HCT116 (cell line): ENCODE measurements around the gene GALR3. TPM values are rescaled to one million over a fixed set of nuclear protein-coding genes. Genes with fewer than 3 reads are reported as not detected.

Experiments used
- ATAC-seq: fragments of 200-7000 bp; cut with Tn5 transposase; 2 replicates; pipeline ENCODE4 v1.9.1; 2020; ENCODE audit warnings: mild to moderate bottlenecking, moderate library complexity
- BruUV-seq: library from RNA; stranded (reverse); fragments of 400-500 nt; replicated peaks from 2 replicates; lab custom pipeline; 2021; lab: Mats Ljungman, UMichigan
- CTCF ChIA-PET: fragments of 300-600 bp; sonication (Branson Sonifier 250); formaldehyde crosslinking; loops from one replicate; lab custom pipeline; 2021; ENCODE audit warnings: antibody characterized with exemption; lab: Charles Lee
- POLR2A ChIA-PET: fragments of 300-600, 350-600 bp; sonication (Branson Sonifier 250); formaldehyde crosslinking; loops from one replicate; lab custom pipeline; 2021; ENCODE audit warnings: antibody characterized with exemption; lab: Charles Lee
- RAD21 ChIA-PET, 2 experiments: fragments of 300-600 bp; sonication (Branson Sonifier 250); formaldehyde crosslinking; loops; one replicate each; lab custom pipeline; 2023; ENCODE audit warnings: low total read pairs in 2 of 2; ENCODE audit not compliant: uncharacterized antibody in 2 of 2, unreplicated experiment in 2 of 2, low non-redundant PET in 1 of 2; lab: Charles Lee
- DNase-seq: peaks from one replicate; pipeline ENCODE4 v3.0.0-alpha.2; 2010; ENCODE audit warnings: low read depth, low spot score
- H2AFZ ChIP-seq: fragments of 200-600 bp; shearing (Covaris generic), sonication (generic); 2 replicates; pipeline ENCODE4 v1.6.1; 2017; ENCODE audit warnings: low read depth, mixed run types, mixed read lengths, antibody characterized with exemption, low read length; ENCODE audit not compliant: poor library complexity, severe bottlenecking
- H3K27ac ChIP-seq: 2 replicates; pipeline ENCODE4 v1.5.1; 2012; ENCODE audit warnings: low read depth, low read length
- H3K27me3 ChIP-seq: fragments of 200-600 bp; sonication (generic); 2 replicates; pipeline ENCODE4 v1.6.1; 2016; ENCODE audit warnings: mixed run types, low read length, mixed read lengths; ENCODE audit not compliant: insufficient read depth
- H3K36me3 ChIP-seq, 2 experiments: fragments of 200-500 bp in 1 of 2; fragments of 200-600 bp in 1 of 2; sonication (Bioruptor generic) in 1 of 2; sonication (generic) in 1 of 2; 2 replicates each; pipeline versions ENCODE4 v1.5.1 to v1.6.1; 2014 to 2016; ENCODE audit warnings: low read length in 2 of 2, inconsistent platforms in 1 of 2, mixed read lengths in 1 of 2, mixed run types in 1 of 2; ENCODE audit not compliant: insufficient read depth in 2 of 2, control insufficient read depth in 1 of 2
- H3K4me1 ChIP-seq, 2 experiments: fragments of 200-600 bp in 1 of 2; sonication (generic) in 1 of 2; 2 replicates each; pipeline versions ENCODE4 v1.5.1 to v1.6.1; 2012 to 2017; ENCODE audit warnings: low read length in 2 of 2, inconsistent platforms in 1 of 2, mild to moderate bottlenecking in 1 of 2, mixed read lengths in 1 of 2, mixed run types in 1 of 2, moderate library complexity in 1 of 2; ENCODE audit not compliant: insufficient read depth in 2 of 2, control insufficient read depth in 1 of 2
- H3K4me2 ChIP-seq: fragments of 200-600 bp; sonication (generic); 2 replicates; pipeline ENCODE4 v1.6.1; 2017; ENCODE audit warnings: mixed run types, low read length, mixed read lengths
- H3K4me3 ChIP-seq, 2 experiments: fragments of 200-600 bp in 1 of 2; sonication (generic) in 1 of 2; replicated peaks in 1 of 2; 2 replicates each; pipeline ENCODE4 v1.5.1; 2011 to 2016; ENCODE audit warnings: low read length in 2 of 2, control low read depth in 1 of 2, low read depth in 1 of 2, mild to moderate bottlenecking in 1 of 2, mixed read lengths in 1 of 2, mixed run types in 1 of 2
- H3K79me2 ChIP-seq: fragments of 200-600 bp; sonication (generic); 2 replicates; pipeline ENCODE4 v1.6.1; 2017; ENCODE audit warnings: mild to moderate bottlenecking, mixed run types, low read length, moderate library complexity, mixed read lengths; ENCODE audit not compliant: insufficient read depth
- H3K9ac ChIP-seq: fragments of 200-600 bp; sonication (generic); 2 replicates; pipeline ENCODE4 v1.6.1; 2016; ENCODE audit warnings: low read length, mixed read lengths
- H3K9me2 ChIP-seq: fragments of 200-600 bp; sonication (generic), shearing (Covaris generic); 2 replicates; pipeline ENCODE4 v1.6.1; 2017; ENCODE audit warnings: mixed run types, mild to moderate bottlenecking, moderate library complexity; ENCODE audit not compliant: insufficient read depth
- H3K9me3 ChIP-seq, 2 experiments: fragments of 200-500 bp in 1 of 2; fragments of 200-600 bp in 1 of 2; sonication (Bioruptor generic) in 1 of 2; sonication (generic) in 1 of 2; 2 replicates each; pipeline ENCODE4 v1.6.1; 2014 to 2017; ENCODE audit warnings: low read length in 2 of 2, mixed read lengths in 2 of 2, inconsistent platforms in 1 of 2, low read depth in 1 of 2, mild to moderate bottlenecking in 1 of 2, mixed run types in 1 of 2, moderate library complexity in 1 of 2; ENCODE audit not compliant: control insufficient read depth in 1 of 2, insufficient read depth in 1 of 2
- H4K20me1 ChIP-seq: fragments of 200-600 bp; sonication (generic), shearing (Covaris generic); 2 replicates; pipeline ENCODE4 v1.6.1; 2017; ENCODE audit warnings: mixed run types, mild to moderate bottlenecking, moderate library complexity; ENCODE audit not compliant: insufficient read depth
- CBX3 ChIP-seq: IDR thresholded peaks from 2 replicates; pipeline ENCODE4 v1.6.1; 2012; ENCODE audit warnings: low read depth
- ELF1 ChIP-seq: IDR thresholded peaks from 2 replicates; pipeline ENCODE4 v1.6.1; 2012; ENCODE audit warnings: low read depth, borderline replicate concordance
- EZH2 ChIP-seq: fragments of 200-600 bp; sonication (generic); IDR thresholded peaks from 2 replicates; pipeline ENCODE4 v1.6.1; 2017; ENCODE audit warnings: antibody characterized with exemption, mixed run types
- EZH2phosphoT487 ChIP-seq: fragments of 200-600 bp; IDR thresholded peaks from 2 replicates; pipeline ENCODE4 v1.6.1; 2018; ENCODE audit warnings: antibody characterized with exemption, borderline replicate concordance
- POLR2A ChIP-seq: IDR thresholded peaks from 2 replicates; pipeline ENCODE4 v1.7.0; 2011; ENCODE audit warnings: borderline replicate concordance; ENCODE audit not compliant: insufficient read depth, insufficient read length; ENCODE audit errors: extremely low read depth
- POLR2AphosphoS5 ChIP-seq: IDR thresholded peaks from 2 replicates; pipeline ENCODE4 v1.6.1; 2011; ENCODE audit warnings: mild to moderate bottlenecking, low read depth, low read length, moderate library complexity
- REST ChIP-seq: IDR thresholded peaks from 2 replicates; pipeline ENCODE4 v1.6.1; 2012; ENCODE audit warnings: low read depth
- SIN3A ChIP-seq: IDR thresholded peaks from 2 replicates; pipeline ENCODE4 v1.6.1; 2012; ENCODE audit warnings: low read depth
- SRF ChIP-seq: IDR thresholded peaks from 2 replicates; pipeline ENCODE4 v1.6.1; 2012; ENCODE audit warnings: low read depth
- YY1 ChIP-seq: IDR thresholded peaks from 2 replicates; pipeline ENCODE4 v1.6.1; 2011; ENCODE audit warnings: low read length, low read depth, moderate library complexity, mild to moderate bottlenecking; ENCODE audit not compliant: insufficient replicate concordance; ENCODE audit errors: extremely low read depth
- intact Hi-C: fragments of 100-400 bp; cut with micrococcal nuclease; formaldehyde crosslinking; loops from 2 replicates; pipeline ENCODE4 v1.10.0; 2022
- total RNA-seq: library from RNA; stranded (reverse); gene quantifications from one replicate; pipeline ENCODE4 v1.2.1, GENCODE V29; 2021; ENCODE audit not compliant: unreplicated experiment
- TF ChIP-seq, protein P1 (sequence below): IDR thresholded peaks from 2 replicates; pipeline ENCODE4 v1.6.1; 2011; ENCODE audit warnings: mild to moderate bottlenecking, low read length, moderate library complexity; ENCODE audit not compliant: insufficient replicate concordance; ENCODE audit errors: extremely low read depth

GALR3 gene
- total RNA-seq, 1 experiment from 2014 or later, result 0.32 TPM

DNA sequence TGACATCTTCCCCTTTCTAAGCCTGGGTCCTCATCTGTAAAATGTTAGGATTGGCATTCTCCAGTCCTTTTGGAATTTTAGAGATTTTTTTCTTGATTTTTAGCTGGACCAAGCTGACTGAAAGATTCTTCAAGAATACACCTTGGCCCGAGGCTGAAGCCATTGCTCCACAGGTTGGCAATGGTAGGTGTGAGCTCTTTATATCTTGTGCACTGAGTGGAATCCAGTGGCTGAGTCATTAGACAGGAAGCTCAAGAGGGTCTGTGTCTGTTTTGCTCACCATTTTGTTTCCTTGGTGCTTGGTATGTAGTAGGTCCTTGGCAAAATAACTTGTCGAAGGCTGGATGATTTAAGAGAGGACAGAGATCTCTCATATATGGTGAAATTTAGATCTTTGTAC, 32.3 kb downstream of the GALR3 start:
- Histone ChIP-seq H3K27ac (no peak overlapping the region), H3K9me2 (no peaks in the 10 kb centered on the region), H3K79me2 (peaks cover 96% of the 10 kb centered on the region), H3K36me3 (peaks cover 59 to 74% of the 10 kb centered on the region in 2 experiments; a peak in 3 of 4 replicates), H3K4me2 (no peak overlapping the region), H3K4me1 (peaks cover 4 to 8% of the 10 kb centered on the region in 2 experiments; a peak in 3 of 4 replicates), H3K27me3 (no peaks in the 10 kb centered on the region), H3K9ac (no peak overlapping the region), H3K4me3 (no peak overlapping the region), H4K20me1 (peaks cover 10% of the 10 kb centered on the region; the same call in 1 of the 2 replicates), H2AFZ (no peak overlapping the region), H3K9me3 (no peaks in the 10 kb centered on the region)
- DNase-seq, result no peak
- POLR2A ChIA-PET, result interaction anchor here (1.0 to 1.3 kb wide), 2 partner anchors 11 to 28 kb away, joined by 3 to 4 read pairs; partner anchors contain the start of gene ANKRD54
- intact Hi-C loops, result no loop called here
- CTCF ChIA-PET, result interaction anchor here (1.2 to 1.5 kb wide), 2 partner anchors 8 to 11 kb away, joined by 3 to 4 read pairs; partner anchors contain the start of gene ANKRD54
- no TSS peak for BruUV-seq
- no peak for ATAC-seq
- RAD21 ChIA-PET, result no interaction called here
- TF ChIP-seq EZH2, result no peak
- TF ChIP-seq EZH2phosphoT487, result no peak
- TF ChIP-seq POLR2AphosphoS5, result no peak
- TF ChIP-seq YY1, result no peak
- no peak for TF ChIP-seq SRF
- no peak for TF ChIP-seq ELF1
- no peak for TF ChIP-seq SIN3A
- TF ChIP-seq CBX3, result no peak

DNA sequence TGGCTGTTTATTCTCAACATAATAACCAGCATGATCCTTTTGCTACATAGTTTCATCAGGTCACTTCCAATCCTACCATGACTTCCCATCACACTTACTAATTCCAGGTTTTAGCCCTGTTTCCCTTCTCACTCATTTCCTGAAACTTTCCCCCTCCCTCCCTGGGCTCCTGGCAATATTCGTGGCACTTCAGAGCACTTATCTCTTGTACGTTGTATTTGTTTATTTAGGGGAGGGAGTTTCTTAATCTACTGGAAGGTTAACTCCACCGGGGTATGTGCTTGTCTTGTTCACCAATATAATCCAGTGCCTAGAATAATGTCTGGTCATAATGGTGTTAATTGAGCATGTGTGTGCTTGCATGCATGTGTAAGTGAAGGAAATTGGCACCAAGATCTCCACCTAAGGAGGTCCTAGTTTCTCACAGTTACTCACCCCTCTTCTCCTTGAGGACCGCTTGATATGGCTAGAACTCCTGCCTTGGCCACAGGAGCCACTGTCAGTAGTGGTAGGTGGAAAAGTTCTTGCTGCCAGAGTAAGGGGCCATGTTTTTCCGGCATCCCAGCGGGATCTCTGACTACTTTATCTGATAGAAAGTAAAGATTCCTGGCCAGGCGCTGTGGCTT, 37.7 kb downstream of the GALR3 start:
- POLR2A ChIA-PET, result interaction anchor here (1.0 kb wide), 1 partner anchor 41 kb away, joined by 3 read pairs; no protein-coding TSS in a partner anchor
- intact Hi-C loops, result no loop called here
- TF ChIP-seq, protein P1, sequence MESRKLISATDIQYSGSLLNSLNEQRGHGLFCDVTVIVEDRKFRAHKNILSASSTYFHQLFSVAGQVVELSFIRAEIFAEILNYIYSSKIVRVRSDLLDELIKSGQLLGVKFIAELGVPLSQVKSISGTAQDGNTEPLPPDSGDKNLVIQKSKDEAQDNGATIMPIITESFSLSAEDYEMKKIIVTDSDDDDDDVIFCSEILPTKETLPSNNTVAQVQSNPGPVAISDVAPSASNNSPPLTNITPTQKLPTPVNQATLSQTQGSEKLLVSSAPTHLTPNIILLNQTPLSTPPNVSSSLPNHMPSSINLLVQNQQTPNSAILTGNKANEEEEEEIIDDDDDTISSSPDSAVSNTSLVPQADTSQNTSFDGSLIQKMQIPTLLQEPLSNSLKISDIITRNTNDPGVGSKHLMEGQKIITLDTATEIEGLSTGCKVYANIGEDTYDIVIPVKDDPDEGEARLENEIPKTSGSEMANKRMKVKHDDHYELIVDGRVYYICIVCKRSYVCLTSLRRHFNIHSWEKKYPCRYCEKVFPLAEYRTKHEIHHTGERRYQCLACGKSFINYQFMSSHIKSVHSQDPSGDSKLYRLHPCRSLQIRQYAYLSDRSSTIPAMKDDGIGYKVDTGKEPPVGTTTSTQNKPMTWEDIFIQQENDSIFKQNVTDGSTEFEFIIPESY, result no peak
- TF ChIP-seq REST (no peak), POLR2A (no peak), SRF (no peak)

More for the DNA sequence above, 37.7 kb downstream of the GALR3 start:
- Histone ChIP-seq H4K20me1 (peaks cover 6% of the 10 kb centered on the region), H3K9me2 (no peaks in the 10 kb centered on the region), H3K27ac (no peak overlapping the region), H3K4me1 (peaks cover 0 to 5% of the 10 kb centered on the region in 2 experiments; a peak in 2 of 4 replicates), H3K27me3 (no peaks in the 10 kb centered on the region), H3K36me3 (peaks cover 41 to 78% of the 10 kb centered on the region in 2 experiments), H3K9me3 (no peaks in the 10 kb centered on the region), H3K9ac (no peak overlapping the region), H3K79me2 (peaks cover 93% of the 10 kb centered on the region), H3K4me3 (no peak overlapping the region), H2AFZ (no peak overlapping the region), H3K4me2 (no peak overlapping the region)
- RAD21 ChIA-PET, result no interaction called here
- ATAC-seq, result no peak
- CTCF ChIA-PET, result interaction anchor here (0.7 to 3.9 kb wide), 2 partner anchors 10 to 43 kb away, joined by 3 to 33 read pairs; no protein-coding TSS in a partner anchor
- BruUV-seq, result no TSS peak
- DNase-seq, result no peak
